Measurements from ENCODE around the gene NGEF.

The NGEF gene

GRCh38 chr2:232829988-232830387 lies 183.1 kb downstream of the NGEF start:
- Mint-ChIP-seq H3K4me1 (ENCODE audit: low read depth) (peaks cover 9% of the 10 kb centered on the region), H3K9me3 (peaks cover under 1% of the 10 kb centered on the region), H3K27ac (no peak overlapping the region), H3K36me3 (ENCODE audit: low read depth) (peaks cover 88% of the 10 kb centered on the region), H3K27me3 (no peaks in the 10 kb centered on the region), H3K4me3 (no peak overlapping the region)
- no peak for DNase-seq
